ENCODE measurements around the gene ZFYVE21.

Gene ZFYVE21

GRCh38 chr14:103767336-103767894 is 51.8 kb downstream of the ZFYVE21 start:
- H3K18ac ChIP-seq (ENCODE audit: low read length) = no peak overlapping the region
- no peak overlapping the region for H3K4me3 ChIP-seq (ENCODE audit: low read length in 2 of 2)
- H3K4ac ChIP-seq (ENCODE audit: low read length) = no peak overlapping the region
- no peak overlapping the region for H4K91ac ChIP-seq (ENCODE audit: low read depth, low read length, poor library complexity)
- no peak overlapping the region for H2BK12ac ChIP-seq (ENCODE audit: low read length)
- peaks cover 2 to 8% of the 10 kb centered on the region in 2 donors for H3K4me1 ChIP-seq (ENCODE audit: control insufficient read depth in 2 of 2, insufficient read depth in 1 of 2, low read depth in 1 of 2, low read length in 2 of 2)
- no peaks in the 10 kb centered on the region for H3K79me1 ChIP-seq (ENCODE audit: low read depth, low read length)
- no peak for DNase-seq (ENCODE audit: low spot score)
- no peak overlapping the region for H3K14ac ChIP-seq (ENCODE audit: low read length)
- no peak overlapping the region for H3K4me2 ChIP-seq (ENCODE audit: insufficient read depth, low read length, poor library complexity, severe bottlenecking)
- no CpG with 5 or more reads among the region's 4 CpGs for WGBS, 2 donors (ENCODE audit: extremely low coverage in 2 of 2, insufficient read length in 2 of 2, insufficient replicate concordance in 1 of 2)
- H2BK15ac ChIP-seq (ENCODE audit: low read length) = no peak overlapping the region
- no peak overlapping the region for H3K9ac ChIP-seq (ENCODE audit: low read depth, low read length, poor library complexity)
- H2BK5ac ChIP-seq (ENCODE audit: low read length) = no peak overlapping the region
- no peak overlapping the region for H2BK120ac ChIP-seq (ENCODE audit: low read depth, low read length)
- no peaks in the 10 kb centered on the region for H3K27me3 ChIP-seq (ENCODE audit: control insufficient read depth in 3 of 3, insufficient read depth in 3 of 3, low read depth in 1 of 3, low read length in 3 of 3)
- H2AFZ ChIP-seq (ENCODE audit: low read length) = peak overlapping the region; percentile 27
- H2AK5ac ChIP-seq (ENCODE audit: low read depth, low read length) = no peak overlapping the region
- H4K8ac ChIP-seq (ENCODE audit: low read depth, low read length) = no peak overlapping the region
- no peak overlapping the region for H3K23ac ChIP-seq (ENCODE audit: low read depth, low read length, poor library complexity)
- no peak overlapping the region for H3K27ac ChIP-seq (replicated peaks; ENCODE audit: low read length)
- H3K36me3 ChIP-seq (replicated peaks in 1 of 2; ENCODE audit: control insufficient read depth in 2 of 2, insufficient read depth in 2 of 2, low read length in 2 of 2) = no peaks in the 10 kb centered on the region
- H3K9me3 ChIP-seq (replicated peaks in 1 of 2; ENCODE audit: control insufficient read depth in 2 of 2, insufficient read depth in 1 of 2, low read depth in 1 of 2, low read length in 2 of 2) = peaks cover 3 to 4% of the 10 kb centered on the region in 2 donors

- Histone ChIP-seq H2BK5ac (ENCODE audit: low read length) (no peak overlapping the region), H3K4me1 (ENCODE audit: control insufficient read depth in 2 of 2, insufficient read depth in 1 of 2, low read depth in 1 of 2, low read length in 2 of 2) (no peaks in the 10 kb centered on the region), H3K27me3 (ENCODE audit: control insufficient read depth in 3 of 3, insufficient read depth in 3 of 3, low read depth in 1 of 3, low read length in 3 of 3) (no peaks in the 10 kb centered on the region), H4K8ac (ENCODE audit: low read depth, low read length) (no peak overlapping the region), H3K4me3 (ENCODE audit: low read length in 2 of 2) (no peak overlapping the region), H4K91ac (ENCODE audit: low read depth, low read length, poor library complexity) (no peak overlapping the region), H2BK120ac (ENCODE audit: low read depth, low read length) (no peak overlapping the region), H3K23ac (ENCODE audit: low read depth, low read length, poor library complexity) (no peak overlapping the region), H3K14ac (ENCODE audit: low read length) (no peak overlapping the region), H3K4ac (ENCODE audit: low read length) (no peak overlapping the region), H2AFZ (ENCODE audit: low read length) (no peak overlapping the region), H3K27ac (replicated peaks; ENCODE audit: low read length) (no peak overlapping the region), H2AK5ac (ENCODE audit: low read depth, low read length) (no peak overlapping the region), H3K9ac (ENCODE audit: low read depth, low read length, poor library complexity) (no peak overlapping the region), H3K79me1 (ENCODE audit: low read depth, low read length) (no peaks in the 10 kb centered on the region), H3K4me2 (ENCODE audit: insufficient read depth, low read length, poor library complexity, severe bottlenecking) (no peak overlapping the region), H3K9me3 (replicated peaks in 1 of 2; ENCODE audit: control insufficient read depth in 2 of 2, insufficient read depth in 1 of 2, low read depth in 1 of 2, low read length in 2 of 2) (peaks cover under 1% of the 10 kb centered on the region in 2 donors), H3K36me3 (replicated peaks in 1 of 2; ENCODE audit: control insufficient read depth in 2 of 2, insufficient read depth in 2 of 2, low read length in 2 of 2) (no peaks in the 10 kb centered on the region), H3K18ac (ENCODE audit: low read length) (no peak overlapping the region), H2BK15ac (ENCODE audit: low read length) (no peak overlapping the region), H2BK12ac (ENCODE audit: low read length) (no peak overlapping the region)
- no CpG with 5 or more reads among the region's 2 CpGs for WGBS, 2 donors (ENCODE audit: extremely low coverage in 2 of 2, insufficient read length in 2 of 2, insufficient replicate concordance in 1 of 2)
- no peak for DNase-seq (ENCODE audit: low spot score)
These were observed 54.9 kb downstream of the ZFYVE21 start for GRCh38 chr14:103770500-103770899.

- no peak overlapping the region for H2BK12ac ChIP-seq (ENCODE audit: low read length)
- H3K4me3 ChIP-seq (ENCODE audit: low read length in 2 of 2) = no peak overlapping the region
- H2AK5ac ChIP-seq (ENCODE audit: low read depth, low read length) = no peak overlapping the region
- H3K4ac ChIP-seq (ENCODE audit: low read length) = no peak overlapping the region
- WGBS, 2 donors (ENCODE audit: extremely low coverage in 2 of 2, insufficient read length in 2 of 2, insufficient replicate concordance in 1 of 2) = no CpG with 5 or more reads among the region's 4 CpGs
- H3K14ac ChIP-seq (ENCODE audit: low read length) = no peak overlapping the region
- H4K91ac ChIP-seq (ENCODE audit: low read depth, low read length, poor library complexity) = no peak overlapping the region
- H2BK15ac ChIP-seq (ENCODE audit: low read length) = no peak overlapping the region
- no peak overlapping the region for H3K9ac ChIP-seq (ENCODE audit: low read depth, low read length, poor library complexity)
- DNase-seq (ENCODE audit: low spot score) = no peak
- no peaks in the 10 kb centered on the region for H3K36me3 ChIP-seq (replicated peaks in 1 of 2; ENCODE audit: control insufficient read depth in 2 of 2, insufficient read depth in 2 of 2, low read length in 2 of 2)
- no peaks in the 10 kb centered on the region for H3K79me1 ChIP-seq (ENCODE audit: low read depth, low read length)
- no peak overlapping the region for H3K23ac ChIP-seq (ENCODE audit: low read depth, low read length, poor library complexity)
- no peak overlapping the region for H3K27ac ChIP-seq (replicated peaks; ENCODE audit: low read length)
- no peak overlapping the region for H3K18ac ChIP-seq (ENCODE audit: low read length)
- no peaks in the 10 kb centered on the region for H3K4me1 ChIP-seq (ENCODE audit: control insufficient read depth in 2 of 2, insufficient read depth in 1 of 2, low read depth in 1 of 2, low read length in 2 of 2)
- H3K4me2 ChIP-seq (ENCODE audit: insufficient read depth, low read length, poor library complexity, severe bottlenecking) = no peak overlapping the region
- no peak overlapping the region for H2BK5ac ChIP-seq (ENCODE audit: low read length)
- H2AFZ ChIP-seq (ENCODE audit: low read length) = no peak overlapping the region
- no peaks in the 10 kb centered on the region for H3K27me3 ChIP-seq (ENCODE audit: control insufficient read depth in 3 of 3, insufficient read depth in 3 of 3, low read depth in 1 of 3, low read length in 3 of 3)
- H2BK120ac ChIP-seq (ENCODE audit: low read depth, low read length) = no peak overlapping the region
- no peak overlapping the region for H4K8ac ChIP-seq (ENCODE audit: low read depth, low read length)
- H3K9me3 ChIP-seq (replicated peaks in 1 of 2; ENCODE audit: control insufficient read depth in 2 of 2, insufficient read depth in 1 of 2, low read depth in 1 of 2, low read length in 2 of 2) = no peaks in the 10 kb centered on the region
These were observed 55.3 kb downstream of the ZFYVE21 start for GRCh38 chr14:103770902-103771301.

GRCh38 chr14:103772078-103772712 is 56.6 kb downstream of the ZFYVE21 start:
- H3K9me3 ChIP-seq (replicated peaks in 1 of 2; ENCODE audit: control insufficient read depth in 2 of 2, insufficient read depth in 1 of 2, low read depth in 1 of 2, low read length in 2 of 2) = no peaks in the 10 kb centered on the region
- H2BK120ac ChIP-seq (ENCODE audit: low read depth, low read length) = no peak overlapping the region
- no peak overlapping the region for H2BK12ac ChIP-seq (ENCODE audit: low read length)
- DNase-seq (ENCODE audit: low spot score) = no peak
- no peaks in the 10 kb centered on the region for H3K27me3 ChIP-seq (ENCODE audit: control insufficient read depth in 3 of 3, insufficient read depth in 3 of 3, low read depth in 1 of 3, low read length in 3 of 3)
- no peak overlapping the region for H3K27ac ChIP-seq (replicated peaks; ENCODE audit: low read length)
- H3K23ac ChIP-seq (ENCODE audit: low read depth, low read length, poor library complexity) = no peak overlapping the region
- H3K36me3 ChIP-seq (replicated peaks in 1 of 2; ENCODE audit: control insufficient read depth in 2 of 2, insufficient read depth in 2 of 2, low read length in 2 of 2) = no peaks in the 10 kb centered on the region
- WGBS, 2 donors (ENCODE audit: extremely low coverage in 2 of 2, insufficient read length in 2 of 2, insufficient replicate concordance in 1 of 2) = no CpG with 5 or more reads among the region's 1 CpG
- H3K14ac ChIP-seq (ENCODE audit: low read length) = no peak overlapping the region
- H2AK5ac ChIP-seq (ENCODE audit: low read depth, low read length) = no peak overlapping the region
- no peak overlapping the region for H3K4me3 ChIP-seq (ENCODE audit: low read length in 2 of 2)
- H2AFZ ChIP-seq (ENCODE audit: low read length) = no peak overlapping the region
- no peak overlapping the region for H4K8ac ChIP-seq (ENCODE audit: low read depth, low read length)
- H2BK15ac ChIP-seq (ENCODE audit: low read length) = no peak overlapping the region
- no peak overlapping the region for H3K4ac ChIP-seq (ENCODE audit: low read length)
- no peaks in the 10 kb centered on the region for H3K4me1 ChIP-seq (ENCODE audit: control insufficient read depth in 2 of 2, insufficient read depth in 1 of 2, low read depth in 1 of 2, low read length in 2 of 2)
- no peak overlapping the region for H3K9ac ChIP-seq (ENCODE audit: low read depth, low read length, poor library complexity)
- H4K91ac ChIP-seq (ENCODE audit: low read depth, low read length, poor library complexity) = no peak overlapping the region
- no peak overlapping the region for H3K4me2 ChIP-seq (ENCODE audit: insufficient read depth, low read length, poor library complexity, severe bottlenecking)
- H3K79me1 ChIP-seq (ENCODE audit: low read depth, low read length) = no peaks in the 10 kb centered on the region
- H3K18ac ChIP-seq (ENCODE audit: low read length) = no peak overlapping the region
- H2BK5ac ChIP-seq (ENCODE audit: low read length) = no peak overlapping the region
